HG03354 (cell line): ENCODE measurements around the gene BCAS1.

Source experiments
- ATAC-seq: cut with Tn5 transposase; IDR thresholded peaks from one replicate; pipeline ENCODE4 v1.9.1; 2021; ENCODE audit warnings: mild to moderate bottlenecking; ENCODE audit not compliant: unreplicated experiment, poor library complexity, severe bottlenecking

The BCAS1 gene

GRCh38 chr20:53920647-53921245, 149.6 kb downstream of the BCAS1 start:
- ATAC-seq, result no peak

- ATAC-seq, result no peak
Measured at GRCh38 chr20:53919886-53920285, 150.5 kb downstream of the BCAS1 start.

GRCh38 chr20:53918949-53919361, 151.4 kb downstream of the BCAS1 start:
- ATAC-seq, result no peak

GRCh38 chr20:53918020-53918311, 152.4 kb downstream of the BCAS1 start:
- no peak for ATAC-seq

GRCh38 chr20:53917145-53918019, 153.0 kb downstream of the BCAS1 start:
- peak; percentile 84 for ATAC-seq

- ATAC-seq, result no peak
Measured at GRCh38 chr20:53916173-53916512, 154.3 kb downstream of the BCAS1 start.

- ATAC-seq, result peak; percentile 68
Measured at GRCh38 chr20:53915446-53916172, 154.8 kb downstream of the BCAS1 start.

- no peak for ATAC-seq
Measured at GRCh38 chr20:53914781-53915445, 155.5 kb downstream of the BCAS1 start.

GRCh38 chr20:53914091-53914780, 156.2 kb downstream of the BCAS1 start:
- no peak for ATAC-seq

- ATAC-seq, result no peak
Measured at GRCh38 chr20:53911301-53911700, 159.1 kb downstream of the BCAS1 start.

GRCh38 chr20:53910351-53911002, 159.9 kb downstream of the BCAS1 start:
- ATAC-seq, result no peak

- ATAC-seq, result no peak
Measured at GRCh38 chr20:53907968-53908751, 162.2 kb downstream of the BCAS1 start.

- no peak for ATAC-seq
Measured at GRCh38 chr20:53905820-53906191, 164.6 kb downstream of the BCAS1 start.

- ATAC-seq, result peak; percentile 41
Measured at GRCh38 chr20:53905019-53905819, 165.2 kb downstream of the BCAS1 start.

- no peak for ATAC-seq
Measured at GRCh38 chr20:53904261-53904660, 166.1 kb downstream of the BCAS1 start.

- no peak for ATAC-seq
Measured at GRCh38 chr20:53903652-53903987, 166.8 kb downstream of the BCAS1 start.

GRCh38 chr20:53902968-53903651, 167.3 kb downstream of the BCAS1 start:
- ATAC-seq, result no peak
